Putamen (tissue), 1 donor: ENCODE results near the gene STX16.

Experiments used
- DNase-seq: peaks from one replicate; pipeline ENCODE4 v3.0.0-alpha.2; 2016; ENCODE audit warnings: low spot score

Gene STX16

GRCh38 chr20:58655328-58656107, 4.4 kb downstream of the STX16 start:
- DNase-seq: no peak

GRCh38 chr20:58656831-58657230, 5.7 kb downstream of the STX16 start:
- DNase-seq: no peak

GRCh38 chr20:58657262-58657661, 6.2 kb downstream of the STX16 start:
- no peak for DNase-seq

- DNase-seq: no peak
Measured at GRCh38 chr20:58657986-58658385, 6.9 kb downstream of the STX16 start.

GRCh38 chr20:58658760-58659159, 7.7 kb downstream of the STX16 start:
- no peak for DNase-seq

- DNase-seq: no peak
Measured at GRCh38 chr20:58659841-58660240, 8.8 kb downstream of the STX16 start.

GRCh38 chr20:58660855-58661597, 9.9 kb downstream of the STX16 start:
- DNase-seq: no peak

- DNase-seq: no peak
Measured at GRCh38 chr20:58661598-58662473, 10.8 kb downstream of the STX16 start.

GRCh38 chr20:58664331-58664730, 13.2 kb downstream of the STX16 start:
- DNase-seq: no peak

- DNase-seq: no peak
Measured at GRCh38 chr20:58664883-58665282, 13.8 kb downstream of the STX16 start.

GRCh38 chr20:58665606-58666005, 14.5 kb downstream of the STX16 start:
- no peak for DNase-seq

- DNase-seq: no peak
Measured at GRCh38 chr20:58666702-58667101, 15.6 kb downstream of the STX16 start.

GRCh38 chr20:58667975-58668374, 16.9 kb downstream of the STX16 start:
- no peak for DNase-seq

GRCh38 chr20:58668901-58669286, 17.8 kb downstream of the STX16 start:
- DNase-seq: no peak

GRCh38 chr20:58669287-58670006, 18.4 kb downstream of the STX16 start:
- no peak for DNase-seq

- no peak for DNase-seq
Measured at GRCh38 chr20:58670102-58670501, 19.0 kb downstream of the STX16 start.

GRCh38 chr20:58670659-58671058, 19.6 kb downstream of the STX16 start:
- no peak for DNase-seq

- DNase-seq: no peak
Measured at GRCh38 chr20:58673119-58673518, 22.0 kb downstream of the STX16 start.

GRCh38 chr20:58675146-58675584, 24.1 kb downstream of the STX16 start:
- DNase-seq: no peak

GRCh38 chr20:58675641-58676040, 24.6 kb downstream of the STX16 start:
- DNase-seq: no peak

GRCh38 chr20:58676161-58676560, 25.1 kb downstream of the STX16 start:
- DNase-seq: no peak
